HG03097 (cell line): ENCODE data around the gene SH3TC1.

Source experiments
- ATAC-seq: cut with Tn5 transposase; IDR thresholded peaks from one replicate; pipeline ENCODE4 v1.9.1; 2021; ENCODE audit not compliant: unreplicated experiment, low FRiP score

SH3TC1 gene

DNA sequence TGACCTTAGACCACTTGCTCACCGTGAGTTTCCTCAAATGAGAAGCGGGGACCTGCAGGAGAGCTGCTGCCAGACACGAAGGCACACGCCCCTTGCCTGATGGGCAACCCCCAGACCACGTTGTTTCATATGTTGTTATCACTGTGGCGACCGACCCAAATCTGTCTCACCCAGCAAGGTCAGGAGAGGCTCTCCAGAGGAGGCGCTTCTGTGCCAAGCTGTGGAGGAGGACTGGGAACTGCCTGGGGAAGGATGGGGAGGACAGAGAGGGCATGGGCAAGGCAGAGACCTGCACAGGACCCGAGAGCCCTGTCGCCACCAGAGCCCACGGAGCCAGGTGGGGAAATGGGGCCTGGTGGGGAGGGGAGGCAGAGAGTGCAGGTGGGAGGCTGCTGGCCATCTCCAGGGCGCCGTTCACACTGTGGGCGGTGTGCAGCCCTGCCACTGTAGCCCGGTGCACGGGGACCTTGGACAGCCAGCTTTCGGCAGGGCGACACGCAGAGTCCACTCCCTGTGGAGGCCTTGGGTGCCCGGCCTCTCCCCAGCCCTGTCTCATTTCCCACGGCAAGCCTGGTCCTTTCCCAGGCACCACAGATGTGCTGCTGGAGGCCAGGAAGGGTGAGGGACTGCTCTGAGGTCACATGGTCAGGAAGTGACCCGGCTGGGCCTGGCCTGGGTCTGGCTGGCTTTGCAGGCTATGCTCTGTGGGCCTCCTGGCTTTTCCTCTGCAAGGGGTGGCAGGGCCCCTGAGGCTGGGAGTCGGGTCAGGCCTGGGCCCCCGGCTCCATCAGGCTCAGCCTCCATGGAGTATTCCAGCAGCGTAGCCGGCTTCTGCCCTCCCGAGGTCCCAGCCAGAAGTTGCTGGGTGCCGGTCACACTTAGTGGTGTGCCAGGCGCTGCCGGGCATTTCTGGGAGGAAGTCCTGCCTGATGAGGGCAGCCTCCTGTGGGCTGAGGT is 73.7 kb downstream of the SH3TC1 start:
- ATAC-seq, result no peak

DNA sequence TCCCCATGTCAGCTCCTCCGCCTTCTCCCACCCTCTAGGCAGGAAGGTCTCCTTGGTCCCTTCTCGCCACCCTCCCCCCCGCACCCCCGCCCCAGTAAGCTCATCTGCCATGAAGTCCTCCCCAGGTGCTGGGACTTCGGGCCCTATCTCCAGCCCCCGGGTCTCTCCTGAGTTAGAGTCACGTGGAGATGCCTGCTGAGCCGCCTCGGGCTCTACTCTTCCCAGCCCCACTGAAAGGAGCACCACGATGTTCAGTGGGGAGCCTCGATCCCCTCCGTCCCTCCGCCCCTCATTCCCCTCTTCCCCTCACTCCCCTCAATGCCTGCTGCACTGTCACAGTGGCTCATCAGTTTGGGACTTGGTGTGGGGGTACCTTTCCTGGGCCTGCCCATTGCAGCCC is 74.4 kb downstream of the SH3TC1 start:
- no peak for ATAC-seq

- no peak for ATAC-seq
Measured at GRCh38 chr4:8274066-8274652, 75.1 kb downstream of the SH3TC1 start.

- ATAC-seq, result no peak
Measured at GRCh38 chr4:8274765-8275547, 75.9 kb downstream of the SH3TC1 start.

GRCh38 chr4:8275548-8275910 is 76.4 kb downstream of the SH3TC1 start:
- no peak for ATAC-seq

GRCh38 chr4:8276358-8277240 is 77.5 kb downstream of the SH3TC1 start:
- ATAC-seq, result no peak

DNA sequence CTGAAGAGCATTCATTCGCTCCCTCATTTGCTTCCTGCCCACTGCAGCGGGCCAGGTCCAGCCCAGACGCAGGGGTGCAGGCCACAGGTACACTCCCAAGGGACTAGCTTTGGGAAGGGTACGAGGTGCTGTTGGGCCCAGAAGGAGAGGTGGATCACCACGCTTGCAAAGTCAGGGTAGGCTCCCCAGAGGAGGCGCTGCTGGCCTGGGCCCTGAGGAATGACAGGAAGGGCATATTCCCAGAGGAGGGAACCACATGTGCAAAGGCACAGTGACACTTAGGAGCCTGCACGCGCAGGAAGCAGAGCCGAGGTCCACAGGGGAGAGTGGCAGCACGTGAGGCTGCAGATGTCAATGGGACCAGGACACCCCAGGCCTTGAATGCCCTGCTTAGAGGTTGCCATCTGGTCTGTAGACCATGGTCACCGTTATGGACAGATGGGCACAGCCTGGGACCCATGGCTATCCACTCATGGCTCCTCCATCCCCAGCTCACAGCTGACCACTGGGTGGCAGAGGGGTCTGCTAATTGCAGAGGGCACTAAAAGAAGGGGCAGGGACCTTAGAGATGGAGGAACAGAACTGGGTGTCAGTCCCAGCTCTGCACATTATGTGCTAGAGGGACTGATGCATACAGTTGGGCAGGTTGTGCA is 78.4 kb downstream of the SH3TC1 start:
- no peak for ATAC-seq

GRCh38 chr4:8278009-8278395 is 78.9 kb downstream of the SH3TC1 start:
- ATAC-seq, result no peak

- ATAC-seq, result no peak
Measured at GRCh38 chr4:8278421-8279287, 79.6 kb downstream of the SH3TC1 start.

- ATAC-seq, result no peak
Measured at GRCh38 chr4:8279321-8280157, 80.4 kb downstream of the SH3TC1 start.

DNA sequence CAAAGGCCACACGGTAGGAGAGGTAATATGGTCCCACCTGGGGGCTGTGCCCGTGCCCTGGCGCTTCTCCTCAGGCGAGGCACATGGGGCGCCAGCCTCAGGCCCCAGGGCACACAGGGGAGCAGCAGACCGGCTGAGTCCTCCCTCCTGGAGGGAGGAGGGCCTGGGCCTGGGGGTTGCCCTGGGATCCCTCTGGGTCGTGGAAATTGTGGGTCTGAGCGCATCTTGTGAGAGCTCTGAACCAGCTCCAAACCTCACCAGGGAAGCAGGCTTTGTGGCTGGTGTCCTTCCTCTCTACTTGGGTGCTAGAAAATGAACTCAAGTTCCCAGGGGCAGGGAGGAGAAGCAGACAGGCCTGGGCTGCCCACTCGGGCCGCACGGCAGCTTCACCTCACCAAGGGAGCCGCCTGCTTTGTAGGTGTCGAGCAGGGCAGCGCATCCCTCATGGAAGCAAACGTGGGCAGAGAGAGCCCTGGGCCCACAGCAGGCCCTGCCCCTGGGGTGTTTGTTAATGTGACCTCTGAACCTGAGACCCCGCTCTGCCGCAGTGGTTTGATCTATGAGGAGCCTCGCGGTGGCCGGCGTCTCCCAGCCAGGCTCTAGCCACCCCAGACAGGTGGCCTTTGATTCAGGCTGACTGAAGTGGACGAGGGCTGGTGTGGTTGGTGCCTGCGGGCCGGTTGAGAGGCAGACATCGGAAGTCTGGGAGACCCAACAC is 81.2 kb downstream of the SH3TC1 start:
- no peak for ATAC-seq

DNA sequence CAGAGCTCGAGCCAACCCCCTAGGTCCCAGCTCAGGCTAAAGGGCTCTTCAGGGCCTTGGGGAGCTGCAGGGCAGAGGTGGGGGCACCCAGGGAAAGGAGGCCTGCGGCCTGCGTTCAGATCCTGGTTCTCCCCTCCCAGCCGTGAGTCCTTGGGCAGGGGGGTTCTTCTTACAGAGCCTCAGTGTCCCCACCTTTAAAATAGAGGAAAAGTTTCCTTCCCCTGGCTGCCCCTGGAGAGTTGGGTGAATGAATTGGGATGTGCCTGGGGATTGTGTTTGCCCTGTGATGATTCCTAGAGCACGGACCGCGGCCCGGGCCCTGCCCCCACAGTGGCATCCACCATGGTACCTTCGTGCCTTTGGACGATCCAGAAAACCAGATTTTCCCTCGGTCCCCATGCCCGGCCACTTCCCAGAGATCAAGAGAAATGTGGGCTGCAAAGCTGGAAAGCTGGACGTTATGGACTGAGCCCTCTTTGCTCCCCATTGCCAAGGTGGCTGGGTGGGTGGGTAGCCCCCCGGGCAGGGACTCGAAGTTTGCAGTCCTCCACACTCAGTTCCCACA is 81.9 kb downstream of the SH3TC1 start:
- ATAC-seq, result no peak

GRCh38 chr4:8281519-8282133 is 82.5 kb downstream of the SH3TC1 start:
- no peak for ATAC-seq

GRCh38 chr4:8282134-8282641 is 83.1 kb downstream of the SH3TC1 start:
- ATAC-seq, result no peak

- ATAC-seq, result no peak
Measured at GRCh38 chr4:8282742-8283141, 83.7 kb downstream of the SH3TC1 start.

DNA sequence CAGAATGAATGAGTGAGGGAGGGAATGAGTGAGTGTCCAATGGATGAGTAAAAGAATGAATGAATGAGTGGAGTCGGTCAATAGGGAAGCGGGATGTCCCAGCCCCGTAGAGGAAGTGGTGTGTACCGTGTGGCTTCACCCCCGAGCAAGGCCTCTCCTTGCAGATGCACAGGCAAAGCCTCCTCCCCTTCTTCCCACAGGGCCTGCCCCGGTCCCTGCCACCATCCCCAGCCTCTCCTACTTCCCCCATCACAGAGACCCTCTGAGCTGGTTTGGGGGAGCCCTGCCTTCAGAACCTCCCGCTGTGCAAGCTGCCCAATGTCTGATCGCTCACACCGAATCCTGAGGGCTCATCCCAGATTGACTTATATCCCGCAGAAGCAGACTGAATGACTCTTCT is 84.1 kb downstream of the SH3TC1 start:
- ATAC-seq, result no peak
